OCI-LY7 (cell line): ENCODE results near the gene SMARCB1. TPM values are rescaled to one million over a fixed set of nuclear protein-coding genes. Genes with fewer than 3 reads are reported as not detected.

Experiments
- BruUV-seq: library from RNA; stranded (reverse); fragments of 400-500 nt; replicated peaks from 2 replicates; lab custom pipeline; 2021; lab: Mats Ljungman, UMichigan
- CTCF ChIA-PET: fragments of 300-600 bp; sonication (Branson Sonifier 250); formaldehyde crosslinking; loops from one replicate; lab custom pipeline; 2022; ENCODE audit warnings: antibody characterized with exemption; ENCODE audit not compliant: unreplicated experiment; lab: Charles Lee
- POLR2A ChIA-PET: fragments of 300-600 bp; sonication (Branson Sonifier 250); formaldehyde crosslinking; loops from one replicate; lab custom pipeline; 2022; ENCODE audit warnings: antibody characterized with exemption; lab: Charles Lee
- DNase-seq: peaks from one replicate; pipeline ENCODE4 v3.0.0-alpha.2; 2015; ENCODE audit warnings: low spot score
- H2AFZ ChIP-seq: fragments of 200-600 bp; sonication (generic), shearing (Covaris generic); 2 replicates; pipeline ENCODE4 v1.6.1; 2014; ENCODE audit warnings: mild to moderate bottlenecking, antibody characterized with exemption, low read length, moderate library complexity
- H3K27ac ChIP-seq: fragments of 200-600 bp; sonication (generic); 2 replicates; pipeline ENCODE4 v1.5.1; 2014; ENCODE audit warnings: mixed run types, low read depth, mild to moderate bottlenecking, moderate library complexity, low read length, inconsistent platforms; ENCODE audit not compliant: poor library complexity, severe bottlenecking
- H3K36me3 ChIP-seq: fragments of 200-600 bp; sonication (generic); 2 replicates; pipeline ENCODE4 v1.6.1; 2014; ENCODE audit warnings: mild to moderate bottlenecking, antibody characterized with exemption, low read length, moderate library complexity, mixed read lengths; ENCODE audit not compliant: insufficient read depth
- H3K4me1 ChIP-seq: fragments of 200-600 bp; sonication (generic); 2 replicates; pipeline ENCODE4 v1.5.1; 2014; ENCODE audit warnings: mild to moderate bottlenecking, low read length; ENCODE audit not compliant: insufficient read depth, poor library complexity, severe bottlenecking
- H3K4me2 ChIP-seq: fragments of 200-600 bp; sonication (generic); 2 replicates; pipeline ENCODE4 v1.6.1; 2014; ENCODE audit warnings: mild to moderate bottlenecking, low read length
- H3K4me3 ChIP-seq: fragments of 200-600 bp; sonication (generic); 2 replicates; pipeline ENCODE4 v1.5.1; 2014; ENCODE audit warnings: mild to moderate bottlenecking, low read depth, low read length; ENCODE audit not compliant: poor library complexity, severe bottlenecking
- H3K79me2 ChIP-seq: fragments of 200-600 bp; sonication (generic); 2 replicates; pipeline ENCODE4 v1.6.1; 2016; ENCODE audit warnings: low read depth, mild to moderate bottlenecking, low read length, moderate library complexity, mixed read lengths; ENCODE audit not compliant: insufficient read depth
- H3K9me2 ChIP-seq: fragments of 200-600 bp; sonication (generic); 2 replicates; pipeline ENCODE4 v1.6.1; 2016; ENCODE audit warnings: mild to moderate bottlenecking, low read length, mixed read lengths; ENCODE audit not compliant: insufficient read depth
- H3K9me3 ChIP-seq: fragments of 200-600 bp; sonication (generic); 2 replicates; pipeline ENCODE4 v1.6.1; 2014; ENCODE audit warnings: mild to moderate bottlenecking, mixed run types, low read length, mixed read lengths
- H4K20me1 ChIP-seq: fragments of 200-600 bp; sonication (generic); 2 replicates; pipeline ENCODE4 v1.6.1; 2014; ENCODE audit warnings: mild to moderate bottlenecking, antibody characterized with exemption, low read length, moderate library complexity, mixed read lengths; ENCODE audit not compliant: insufficient read depth
- CTCF ChIP-seq: fragments of 200-600 bp; sonication (generic); conservative IDR thresholded peaks from 2 replicates; pipeline ENCODE4 v1.5.1; 2014; ENCODE audit warnings: mild to moderate bottlenecking, antibody characterized with exemption, low read length, moderate library complexity, mixed read lengths
- EZH2phosphoT487 ChIP-seq: fragments of 200-600 bp; sonication (generic); IDR thresholded peaks from 2 replicates; pipeline ENCODE4 v1.6.1; 2018; ENCODE audit warnings: low read depth, borderline replicate concordance, mild to moderate bottlenecking, mixed run types, antibody characterized with exemption, low read length, moderate library complexity, mixed read lengths
- intact Hi-C: fragments of 100-400 bp; cut with micrococcal nuclease; formaldehyde crosslinking; loops from one replicate; pipeline ENCODE4 v1.10.0; 2022; ENCODE audit not compliant: unreplicated experiment
- total RNA-seq, 2 experiments: library from RNA; depleted of rRNA in 1 of 2; stranded (reverse); fragments of >200 nt in 1 of 2; shearing (Covaris generic) in 1 of 2; gene quantifications; 2 replicates each; pipeline ENCODE4 v1.2.3, GENCODE V29; 2014 to 2022

The SMARCB1 gene
- total RNA-seq, 2 experiments from 2014 or later, result 252 to 265 TPM

GRCh38 chr22:23840026-23840425 lies 53.3 kb downstream of the SMARCB1 start:
- no TSS peak for BruUV-seq
- Histone ChIP-seq H3K4me1 (peaks cover 71% of the 10 kb centered on the region), H2AFZ (no peak overlapping the region), H3K36me3 (peaks cover 28% of the 10 kb centered on the region), H3K9me3 (no peaks in the 10 kb centered on the region), H3K79me2 (no peaks in the 10 kb centered on the region), H3K9me2 (no peaks in the 10 kb centered on the region), H3K4me2 (peak overlapping the region; percentile 91), H4K20me1 (no peaks in the 10 kb centered on the region), H3K27ac (peak overlapping the region; percentile 83), H3K4me3 (peak overlapping the region; percentile 69)
- intact Hi-C loops, result no loop called here
- TF ChIP-seq EZH2phosphoT487, result no peak
- TF ChIP-seq CTCF, result no peak
- ChIA-PET POLR2A (no interaction called here), CTCF (no interaction called here)
- DNase-seq, result no peak

GRCh38 chr22:23841292-23841691 lies 54.5 kb downstream of the SMARCB1 start:
- no TSS peak for BruUV-seq
- H3K27ac ChIP-seq, result no peak overlapping the region
- no peak for TF ChIP-seq CTCF
- TF ChIP-seq EZH2phosphoT487, result no peak
- H3K9me3 ChIP-seq, result no peaks in the 10 kb centered on the region
- no peaks in the 10 kb centered on the region for H4K20me1 ChIP-seq
- no peak overlapping the region for H3K4me2 ChIP-seq
- intact Hi-C loops, result no loop called here
- no peaks in the 10 kb centered on the region for H3K9me2 ChIP-seq
- H3K79me2 ChIP-seq, result no peaks in the 10 kb centered on the region
- ChIA-PET CTCF (no interaction called here), POLR2A (no interaction called here)
- DNase-seq, result no peak
- no peak overlapping the region for H3K4me3 ChIP-seq
- no peak overlapping the region for H2AFZ ChIP-seq
- H3K4me1 ChIP-seq, result peaks cover 71% of the 10 kb centered on the region
- H3K36me3 ChIP-seq, result peaks cover 15% of the 10 kb centered on the region; the same call in 1 of the 2 replicates

GRCh38 chr22:23841736-23842445 lies 55.1 kb downstream of the SMARCB1 start:
- H2AFZ ChIP-seq, result no peak overlapping the region

More at GRCh38 chr22:23841736-23842445, 55.1 kb downstream of the SMARCB1 start:
- TF ChIP-seq CTCF (no peak), EZH2phosphoT487 (no peak)
- BruUV-seq, result no TSS peak
- H3K9me3 ChIP-seq, result no peaks in the 10 kb centered on the region
- no peak overlapping the region for H3K27ac ChIP-seq
- peaks cover 10% of the 10 kb centered on the region; the same call in 1 of the 2 replicates for H3K36me3 ChIP-seq
- H3K4me2 ChIP-seq, result no peak overlapping the region
- H3K79me2 ChIP-seq, result no peaks in the 10 kb centered on the region
- H3K9me2 ChIP-seq, result no peaks in the 10 kb centered on the region
- no peaks in the 10 kb centered on the region for H4K20me1 ChIP-seq
- no peak overlapping the region for H3K4me3 ChIP-seq
- POLR2A ChIA-PET, result no interaction called here
- CTCF ChIA-PET, result no interaction called here
- peaks cover 71% of the 10 kb centered on the region for H3K4me1 ChIP-seq
- DNase-seq, result no peak
- intact Hi-C loops, result no loop called here
